HG03558 (cell line): Measurements from ENCODE around the gene TRDN.
A peak's percentile ranks its signal among the peaks of the same experiment; 100 is the strongest.

Source experiments
- ATAC-seq: cut with Tn5 transposase; IDR thresholded peaks from one replicate; pipeline ENCODE4 v1.9.1; 2021; ENCODE audit warnings: moderate number of reproducible peaks; ENCODE audit not compliant: unreplicated experiment; ENCODE audit errors: extremely low read depth

TRDN gene

GRCh38 chr6:123430970-123431369 is 205.8 kb downstream of the TRDN start:
- ATAC-seq, result no peak

- no peak for ATAC-seq
Measured at GRCh38 chr6:123427008-123427407, 209.7 kb downstream of the TRDN start.

- no peak for ATAC-seq
Measured at GRCh38 chr6:123423130-123423529, 213.6 kb downstream of the TRDN start.

GRCh38 chr6:123420512-123420911 is 216.2 kb downstream of the TRDN start:
- ATAC-seq, result no peak

GRCh38 chr6:123418071-123418470 is 218.7 kb downstream of the TRDN start:
- ATAC-seq, result no peak

DNA sequence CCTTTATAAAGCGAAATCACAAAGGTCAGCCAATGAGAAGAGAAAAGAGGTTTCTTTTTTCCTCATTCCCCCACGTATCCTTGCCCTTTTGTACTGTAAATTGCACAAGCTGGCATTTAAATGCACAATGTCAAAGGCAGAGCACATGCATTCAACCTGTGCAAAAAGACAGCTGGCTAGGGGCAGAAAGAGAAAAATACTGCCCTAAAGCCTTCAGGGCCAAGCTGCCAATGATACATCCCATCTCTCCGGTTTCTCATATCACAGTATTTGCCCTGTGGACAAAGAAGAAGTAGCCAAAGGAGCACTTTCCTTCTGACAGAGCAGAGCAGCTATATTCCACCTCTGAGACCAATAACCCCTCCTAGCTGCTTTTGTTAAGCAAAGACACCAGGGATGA is 219.2 kb downstream of the TRDN start:
- no peak for ATAC-seq

GRCh38 chr6:123415844-123416468 is 220.8 kb downstream of the TRDN start:
- peak; percentile 82 for ATAC-seq

DNA sequence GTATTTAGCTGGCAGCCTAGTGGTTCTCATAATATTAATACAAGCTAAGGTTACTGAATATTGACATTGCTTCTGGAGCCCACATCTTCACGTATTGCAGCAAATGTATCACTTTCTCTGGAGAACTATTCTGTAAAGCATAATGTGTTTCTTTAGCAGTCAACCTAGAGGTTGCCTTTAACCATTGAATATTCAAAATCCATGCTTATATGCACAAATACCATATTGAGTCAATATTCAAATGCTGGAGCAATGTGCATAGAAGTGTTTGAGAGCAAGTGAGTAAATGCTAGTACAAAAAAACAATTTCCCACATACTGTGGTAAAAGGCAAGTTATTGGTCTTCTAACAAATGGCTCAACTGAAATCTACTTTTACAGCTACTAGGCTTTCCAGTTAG is 231.8 kb downstream of the TRDN start:
- ATAC-seq, result no peak

DNA sequence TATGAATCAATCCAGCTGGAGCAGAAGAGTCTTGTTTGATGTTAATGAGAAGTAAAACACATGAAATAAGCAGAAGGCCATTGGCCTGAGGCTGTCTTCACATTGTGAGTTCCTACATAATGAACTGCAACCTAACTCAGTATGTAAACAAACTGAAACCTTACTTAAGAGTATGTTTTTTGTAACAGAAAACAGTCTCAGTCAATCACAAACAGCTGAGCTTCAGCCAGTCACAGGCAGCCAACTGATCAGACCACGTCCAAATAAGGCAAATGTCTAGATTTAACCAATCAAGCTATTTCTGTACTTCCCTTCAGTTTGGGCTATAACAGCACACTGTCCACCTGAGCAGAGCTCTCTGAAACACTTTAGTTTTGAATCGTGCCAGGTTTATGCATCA is 234.7 kb downstream of the TRDN start:
- ATAC-seq, result peak; percentile 73

GRCh38 chr6:123398072-123398471 is 238.7 kb downstream of the TRDN start:
- ATAC-seq, result no peak

DNA sequence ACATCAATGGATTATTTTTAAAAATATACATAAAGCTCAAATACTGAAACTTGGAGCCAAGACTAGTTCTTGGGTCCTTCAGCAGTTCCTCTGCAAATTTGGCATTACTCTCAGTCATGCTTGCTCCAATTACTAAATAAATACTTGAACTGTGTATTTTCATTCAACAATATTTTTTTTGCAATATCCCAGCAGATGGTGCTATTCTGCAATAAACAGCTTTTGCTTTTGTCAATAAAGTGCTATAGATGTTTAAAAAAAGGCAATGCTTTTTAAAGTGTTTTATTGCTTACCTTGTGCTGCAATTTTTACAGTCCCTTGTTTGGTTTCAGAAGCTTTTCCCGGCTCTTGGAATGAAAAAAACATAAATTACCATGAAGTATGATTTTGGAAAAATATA is 243.4 kb downstream of the TRDN start:
- ATAC-seq, result no peak

- no peak for ATAC-seq
Measured at GRCh38 chr6:123383718-123384117, 253.0 kb downstream of the TRDN start.

DNA sequence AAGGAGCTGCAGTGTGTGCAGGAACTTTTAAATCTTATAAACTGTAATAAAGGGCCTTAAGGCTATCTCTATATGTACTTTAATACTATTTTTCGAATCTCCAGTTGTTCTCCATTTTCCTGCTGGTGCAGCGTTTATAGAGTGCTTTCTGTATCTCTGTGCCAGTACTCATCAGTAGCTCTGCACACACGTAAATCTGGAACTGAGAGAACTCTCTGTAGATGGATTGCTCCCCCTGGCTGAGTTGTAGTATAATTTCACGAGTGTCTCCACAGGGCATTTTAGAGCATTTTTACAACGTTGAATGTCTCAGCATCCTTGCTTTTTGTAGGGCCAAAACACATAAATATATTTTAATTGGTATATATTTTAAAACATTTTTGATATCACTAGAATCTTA is 256.5 kb downstream of the TRDN start:
- ATAC-seq, result no peak

- ATAC-seq, result no peak
Measured at GRCh38 chr6:123372737-123373136, 264.0 kb downstream of the TRDN start.

DNA sequence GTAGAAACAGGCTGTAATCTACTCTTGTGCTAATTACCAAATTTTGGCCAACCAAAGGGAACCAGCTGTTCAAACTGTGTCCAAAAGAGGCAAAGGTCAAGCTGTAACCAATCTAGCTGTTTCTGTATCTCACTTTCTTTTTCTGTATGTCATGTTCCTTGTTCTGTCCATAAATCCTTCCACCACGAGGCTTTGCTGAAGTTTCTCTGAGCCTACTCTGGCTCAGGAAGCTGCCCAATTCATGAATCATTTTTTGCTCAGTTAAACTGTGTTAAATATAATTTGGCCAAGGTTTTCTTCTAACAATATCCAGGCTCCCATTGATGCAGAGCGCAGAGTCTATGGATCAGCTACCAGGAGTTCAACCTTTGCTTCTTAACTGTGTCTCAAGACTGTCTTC is 272.8 kb downstream of the TRDN start:
- ATAC-seq, result no peak

DNA sequence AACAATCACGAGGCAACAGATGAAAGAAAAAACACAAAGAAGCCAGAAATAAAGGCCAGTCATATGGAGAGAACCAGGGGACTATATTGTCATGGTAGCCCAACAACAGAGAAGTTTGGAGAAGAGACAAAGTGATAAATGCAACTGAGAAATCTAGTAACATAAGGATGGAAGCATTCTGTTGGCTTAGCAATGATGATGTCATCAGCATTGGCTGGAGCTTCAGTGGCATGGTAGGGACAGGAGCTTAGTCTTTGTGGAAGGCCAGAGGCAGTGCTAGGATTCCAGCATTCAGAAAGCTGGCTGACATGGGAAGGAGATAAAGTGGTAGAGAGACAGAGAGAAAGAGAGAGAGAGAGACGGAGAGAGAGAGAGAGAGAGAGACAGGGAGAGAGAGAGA is 276.4 kb downstream of the TRDN start:
- ATAC-seq, result no peak

GRCh38 chr6:123352705-123353104 is 284.0 kb downstream of the TRDN start:
- no peak for ATAC-seq

DNA sequence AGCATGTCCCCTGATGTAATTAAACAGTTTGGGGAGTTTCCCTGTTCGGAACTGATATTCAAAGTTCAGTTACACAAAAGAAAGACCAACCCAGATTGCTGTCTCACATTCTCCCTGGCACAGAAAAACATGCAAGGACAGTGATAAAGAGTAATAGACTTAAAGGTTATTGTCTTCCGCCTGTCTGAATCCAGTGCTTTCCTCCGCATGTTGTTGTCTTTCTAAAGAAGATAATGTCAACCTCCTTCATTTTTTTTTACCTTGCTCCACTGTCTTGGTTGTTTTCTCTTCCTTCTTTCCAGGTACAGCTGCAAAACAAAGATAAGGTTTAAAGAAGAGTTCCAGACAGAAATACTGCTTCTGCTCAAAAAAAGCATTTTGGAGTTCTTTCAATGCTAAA is 284.5 kb downstream of the TRDN start:
- no peak for ATAC-seq

DNA sequence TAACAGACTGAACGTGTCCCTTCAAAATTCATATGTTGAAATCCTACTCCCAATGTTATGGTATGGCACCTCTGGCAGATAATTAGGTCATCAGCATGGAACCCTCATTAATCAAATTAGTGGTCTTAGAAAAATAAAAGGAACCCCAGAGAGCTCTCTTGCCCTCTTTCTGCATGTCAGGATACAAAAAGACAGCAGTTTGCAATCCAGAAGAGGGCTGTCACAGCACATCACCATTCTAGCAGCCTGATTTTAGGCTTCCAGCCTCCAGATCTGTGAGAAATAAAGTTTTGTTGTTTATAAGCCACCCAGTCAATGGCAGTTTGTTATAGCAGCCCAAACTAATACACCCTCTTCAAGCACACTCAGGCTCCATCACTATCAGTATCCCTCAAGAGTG is 292.9 kb downstream of the TRDN start:
- ATAC-seq, result no peak

GRCh38 chr6:123338394-123338793 is 298.4 kb downstream of the TRDN start:
- no peak for ATAC-seq

DNA sequence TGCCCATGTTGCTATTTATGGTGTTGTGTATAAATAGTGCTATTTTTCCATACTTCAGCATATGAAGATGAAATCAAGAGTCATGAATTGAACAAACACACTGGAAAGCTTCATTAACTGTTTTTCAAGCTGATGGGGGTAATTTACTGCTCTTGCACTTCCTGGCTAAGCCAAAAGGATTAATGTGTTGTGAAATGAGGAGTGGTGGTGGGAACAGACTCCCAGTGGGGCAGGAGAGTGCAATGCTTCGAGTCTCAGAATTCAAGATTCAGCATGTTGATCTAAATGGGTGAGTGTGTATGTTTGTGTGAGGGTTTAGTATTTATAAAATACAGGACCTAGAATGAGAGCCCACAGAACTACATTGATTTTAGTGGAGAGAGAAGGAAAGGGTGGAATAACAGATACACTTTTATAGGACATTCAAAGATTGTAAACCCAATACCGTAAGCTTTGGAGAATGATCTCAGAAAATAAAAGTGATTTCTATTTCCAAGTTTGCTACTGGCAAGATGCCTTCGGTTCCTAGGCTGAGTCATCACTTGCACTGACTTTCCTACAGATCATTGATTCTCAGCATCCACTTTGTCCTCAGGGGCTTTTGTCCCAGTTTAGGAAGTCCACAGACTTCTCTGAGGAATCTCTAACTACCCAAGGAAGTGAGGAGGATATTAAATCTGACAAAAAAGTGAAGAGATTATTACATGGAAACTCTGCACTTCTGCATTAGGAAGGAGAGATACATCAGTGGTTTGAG is 303.6 kb downstream of the TRDN start:
- no peak for ATAC-seq

- no peak for ATAC-seq
Measured at GRCh38 chr6:123332070-123332469, 304.7 kb downstream of the TRDN start.
